ENCODE data around the gene STOX2.
"Not testable (repeated sequence)": the region's sequence is repeated elsewhere in the genome, so short reads cannot be mapped to it uniquely, and the experiment has no call there.

The STOX2 gene

GRCh38 chr4:184039963-184040383 lies 134.9 kb downstream of the STOX2 start:
- TF ChIP-seq CTCF (IDR thresholded peaks at IDR 0.05; ENCODE audit: control insufficient read depth, extremely low read depth, insufficient read depth), result no peak
- no peak overlapping the region for H3K4me3 ChIP-seq (ENCODE audit: low read depth, low read length)
- no peak for DNase-seq (ENCODE audit: low read depth)

- DNase-seq (ENCODE audit: low read depth), result no peak
- no peak for TF ChIP-seq CTCF (IDR thresholded peaks at IDR 0.05; ENCODE audit: control insufficient read depth, extremely low read depth, insufficient read depth)
- H3K4me3 ChIP-seq (ENCODE audit: low read depth, low read length), result no peak overlapping the region
Observed at GRCh38 chr4:184041156-184041555, 136.0 kb downstream of the STOX2 start.

GRCh38 chr4:184046148-184046547 lies 141.0 kb downstream of the STOX2 start:
- no peak for DNase-seq (ENCODE audit: low read depth)
- no peak overlapping the region for H3K4me3 ChIP-seq (ENCODE audit: low read depth, low read length)
- no peak for TF ChIP-seq CTCF (IDR thresholded peaks at IDR 0.05; ENCODE audit: control insufficient read depth, extremely low read depth, insufficient read depth)

GRCh38 chr4:184051262-184051661 lies 146.2 kb downstream of the STOX2 start:
- DNase-seq (ENCODE audit: low read depth); H3K4me3 ChIP-seq (ENCODE audit: low read depth, low read length): not testable (repeated sequence)

GRCh38 chr4:184052616-184053015 lies 147.5 kb downstream of the STOX2 start:
- no peak for TF ChIP-seq CTCF (IDR thresholded peaks at IDR 0.05; ENCODE audit: control insufficient read depth, extremely low read depth, insufficient read depth)
- H3K4me3 ChIP-seq (ENCODE audit: low read depth, low read length), result no peak overlapping the region
- no peak for DNase-seq (ENCODE audit: low read depth)

GRCh38 chr4:184053434-184053833 lies 148.3 kb downstream of the STOX2 start:
- no peak for TF ChIP-seq CTCF (IDR thresholded peaks at IDR 0.05; ENCODE audit: control insufficient read depth, extremely low read depth, insufficient read depth)
- DNase-seq (ENCODE audit: low read depth), result no peak
- no peak overlapping the region for H3K4me3 ChIP-seq (ENCODE audit: low read depth, low read length)

- H3K4me3 ChIP-seq (ENCODE audit: low read depth, low read length), result no peak overlapping the region
- no peak for DNase-seq (ENCODE audit: low read depth)
- TF ChIP-seq CTCF (IDR thresholded peaks at IDR 0.05; ENCODE audit: control insufficient read depth, extremely low read depth, insufficient read depth), result no peak
Observed at GRCh38 chr4:184056877-184057276, 151.8 kb downstream of the STOX2 start.
